ENCODE results near the gene CCDC88C.

Gene CCDC88C

DNA sequence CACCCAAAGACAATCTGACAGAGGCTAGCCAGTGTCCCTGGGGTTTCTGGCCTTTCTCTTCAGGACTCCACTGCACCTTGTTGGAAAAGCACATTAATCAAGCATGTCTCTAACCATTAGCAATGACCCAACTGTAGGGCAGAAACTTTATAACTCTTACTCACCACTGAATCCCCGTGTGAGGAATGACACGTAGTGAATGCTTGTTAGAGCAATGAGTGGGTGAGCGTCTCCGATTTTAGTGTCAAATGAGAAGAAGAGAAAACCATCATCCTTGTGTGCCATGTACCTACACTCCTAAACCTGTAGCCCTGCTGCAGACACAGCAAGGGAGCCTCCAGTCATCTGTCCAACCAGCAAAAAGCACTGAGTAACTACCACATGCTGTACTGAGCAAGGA lies 116.7 kb downstream of the CCDC88C start:
- TF ChIP-seq, protein P1, sequence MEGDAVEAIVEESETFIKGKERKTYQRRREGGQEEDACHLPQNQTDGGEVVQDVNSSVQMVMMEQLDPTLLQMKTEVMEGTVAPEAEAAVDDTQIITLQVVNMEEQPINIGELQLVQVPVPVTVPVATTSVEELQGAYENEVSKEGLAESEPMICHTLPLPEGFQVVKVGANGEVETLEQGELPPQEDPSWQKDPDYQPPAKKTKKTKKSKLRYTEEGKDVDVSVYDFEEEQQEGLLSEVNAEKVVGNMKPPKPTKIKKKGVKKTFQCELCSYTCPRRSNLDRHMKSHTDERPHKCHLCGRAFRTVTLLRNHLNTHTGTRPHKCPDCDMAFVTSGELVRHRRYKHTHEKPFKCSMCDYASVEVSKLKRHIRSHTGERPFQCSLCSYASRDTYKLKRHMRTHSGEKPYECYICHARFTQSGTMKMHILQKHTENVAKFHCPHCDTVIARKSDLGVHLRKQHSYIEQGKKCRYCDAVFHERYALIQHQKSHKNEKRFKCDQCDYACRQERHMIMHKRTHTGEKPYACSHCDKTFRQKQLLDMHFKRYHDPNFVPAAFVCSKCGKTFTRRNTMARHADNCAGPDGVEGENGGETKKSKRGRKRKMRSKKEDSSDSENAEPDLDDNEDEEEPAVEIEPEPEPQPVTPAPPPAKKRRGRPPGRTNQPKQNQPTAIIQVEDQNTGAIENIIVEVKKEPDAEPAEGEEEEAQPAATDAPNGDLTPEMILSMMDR (IDR thresholded peaks at IDR 0.05; ENCODE audit: low read depth, low read length, missing control alignments) = no peak
- no peak overlapping the region for H3K4me3 ChIP-seq (ENCODE audit: low read depth, low read length)
- DNase-seq (ENCODE audit: low read depth) = no peak

DNA sequence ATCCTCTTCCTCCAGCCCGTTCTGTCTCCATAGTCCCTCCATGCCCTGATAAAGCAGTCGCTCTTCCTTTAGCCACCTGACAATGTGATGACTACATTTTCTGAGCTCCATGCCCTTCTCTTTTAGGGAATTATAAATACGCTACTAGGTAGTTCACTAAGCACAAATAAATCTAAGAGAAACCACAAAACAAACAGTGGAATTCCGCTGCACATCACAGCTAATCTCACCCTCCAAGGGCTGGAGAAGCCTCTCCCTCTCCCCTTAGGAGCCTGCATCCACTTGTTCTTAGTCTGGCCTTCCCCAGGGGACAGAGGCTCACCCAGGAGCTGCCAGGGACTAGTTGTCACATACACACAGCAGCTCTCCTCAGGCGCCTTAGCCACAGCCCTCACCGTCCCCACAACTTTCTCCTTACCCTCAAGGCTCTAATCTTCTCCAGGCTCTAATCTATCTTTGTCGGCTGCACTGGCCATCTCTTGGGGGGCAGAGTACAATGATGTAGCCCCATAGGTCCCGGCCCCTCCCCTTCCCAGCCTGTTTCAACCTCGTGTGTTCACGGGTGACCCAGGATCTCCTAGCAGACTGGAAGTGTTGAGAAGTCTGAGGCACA lies 117.2 kb downstream of the CCDC88C start:
- no peak for DNase-seq (ENCODE audit: low read depth)
- TF ChIP-seq, protein P1 (IDR thresholded peaks at IDR 0.05; ENCODE audit: low read depth, low read length, missing control alignments) = no peak
- H3K4me3 ChIP-seq (ENCODE audit: low read depth, low read length) = no peak overlapping the region

DNA sequence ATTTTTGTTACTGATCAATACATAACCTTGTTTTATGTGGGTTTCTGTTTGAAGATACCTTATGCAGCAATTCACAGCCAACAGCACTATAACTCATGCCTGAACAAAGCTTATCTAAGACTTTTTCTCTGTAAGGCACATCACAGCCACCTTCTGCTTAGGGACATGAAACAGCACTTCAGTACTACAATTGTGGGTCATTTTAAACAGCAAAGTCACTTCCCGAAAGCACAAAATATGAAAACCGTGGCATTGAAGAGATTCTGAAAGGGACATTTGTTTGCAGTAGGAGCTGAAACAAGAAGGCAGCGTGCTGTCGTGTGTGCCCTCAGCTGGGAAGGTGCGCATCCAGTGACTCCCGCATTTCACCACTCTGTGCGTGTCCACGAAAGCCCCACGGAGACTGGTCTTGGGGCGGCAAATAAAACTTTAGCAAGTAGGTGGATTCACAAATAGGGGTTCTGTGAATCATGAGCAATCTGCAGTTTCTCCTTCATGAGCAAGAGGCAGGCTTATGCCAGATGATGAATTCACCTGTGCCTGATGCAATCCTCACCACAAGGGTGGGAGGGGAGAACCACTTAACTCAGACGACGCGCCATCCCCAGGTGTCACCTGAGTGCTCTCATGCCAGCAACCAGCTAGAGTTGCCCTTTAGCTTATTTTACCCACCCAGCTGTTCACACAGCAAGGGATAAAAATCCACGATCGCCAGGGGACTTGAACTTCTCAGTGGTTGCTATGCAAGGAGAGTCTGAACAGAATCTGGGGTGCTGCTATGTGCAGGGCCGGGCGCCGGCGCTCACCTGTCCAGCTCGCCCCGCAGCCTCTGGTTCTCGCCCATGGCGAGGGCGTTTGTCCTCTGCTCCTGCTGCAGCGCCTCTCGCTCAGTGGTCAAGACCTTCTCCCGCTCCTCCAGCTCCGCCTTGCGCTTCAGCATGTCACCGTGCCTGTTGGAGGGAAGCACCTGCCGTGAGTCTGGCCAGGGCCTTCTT lies 118.2 kb downstream of the CCDC88C start:
- TF ChIP-seq, protein P1 (IDR thresholded peaks at IDR 0.05; ENCODE audit: low read depth, low read length, missing control alignments) = no peak
- no peak for DNase-seq (ENCODE audit: low read depth)

DNA sequence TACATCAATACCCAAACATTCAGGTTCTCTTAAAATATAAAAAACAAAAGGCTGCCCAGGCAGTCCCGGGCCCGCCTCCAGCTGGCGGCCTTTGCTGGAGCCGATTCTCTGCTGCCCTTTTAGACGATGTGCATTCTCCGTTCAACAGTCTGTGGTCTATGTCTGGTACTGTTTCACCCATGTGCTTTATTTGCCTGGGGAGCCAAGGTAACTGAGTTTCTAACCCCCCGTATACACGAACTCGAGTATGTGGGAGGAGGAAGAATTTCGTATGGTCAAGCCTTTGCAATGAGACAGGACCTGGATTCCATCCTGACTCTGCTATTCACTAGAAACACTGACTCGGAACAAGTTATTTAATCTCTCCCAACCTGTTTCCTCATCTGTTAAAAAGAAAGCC lies 119.0 kb downstream of the CCDC88C start:
- TF ChIP-seq, protein P1 (IDR thresholded peaks at IDR 0.05; ENCODE audit: low read depth, low read length, missing control alignments) = no peak
- no peak overlapping the region for H3K4me3 ChIP-seq (ENCODE audit: low read depth, low read length)
- DNase-seq (ENCODE audit: low read depth) = no peak

More for the DNA sequence above, 118.2 kb downstream of the CCDC88C start:
- no peak overlapping the region for H3K4me3 ChIP-seq (ENCODE audit: low read depth, low read length)

DNA sequence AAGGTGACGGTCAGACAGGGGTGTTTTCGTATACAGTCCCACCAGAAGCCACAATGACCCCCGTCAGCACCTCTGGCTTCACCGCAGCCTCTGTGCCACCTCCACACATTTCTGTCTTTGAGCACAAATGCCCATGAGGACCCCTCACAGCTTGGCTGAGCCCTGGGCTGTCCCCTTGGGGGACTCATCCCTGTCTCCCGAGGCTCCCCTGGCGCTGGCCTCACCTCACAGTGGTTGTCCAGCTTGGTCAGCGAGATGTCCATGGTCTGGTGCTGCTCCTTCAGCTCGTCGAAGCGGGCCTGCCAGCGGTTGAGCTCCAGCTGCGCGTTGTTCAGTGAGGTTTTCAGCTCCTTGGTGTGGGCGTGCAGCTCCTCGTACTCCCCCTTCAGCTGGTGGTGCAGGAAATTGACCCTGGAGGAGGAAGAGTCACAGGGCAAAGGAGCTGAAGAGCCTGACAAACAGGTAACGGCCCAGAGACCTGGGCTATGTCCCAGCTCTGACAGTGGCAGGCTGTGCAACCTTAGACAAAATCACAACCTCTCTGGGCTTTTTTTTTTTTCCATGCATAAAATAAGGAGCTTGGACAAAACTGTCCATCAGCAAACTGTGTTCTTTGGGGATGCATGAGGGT lies 120.4 kb downstream of the CCDC88C start:
- TF ChIP-seq, protein P1 (IDR thresholded peaks at IDR 0.05; ENCODE audit: low read depth, low read length, missing control alignments) = no peak
- H3K4me3 ChIP-seq (ENCODE audit: low read depth, low read length) = no peak overlapping the region
- DNase-seq (ENCODE audit: low read depth) = no peak

DNA sequence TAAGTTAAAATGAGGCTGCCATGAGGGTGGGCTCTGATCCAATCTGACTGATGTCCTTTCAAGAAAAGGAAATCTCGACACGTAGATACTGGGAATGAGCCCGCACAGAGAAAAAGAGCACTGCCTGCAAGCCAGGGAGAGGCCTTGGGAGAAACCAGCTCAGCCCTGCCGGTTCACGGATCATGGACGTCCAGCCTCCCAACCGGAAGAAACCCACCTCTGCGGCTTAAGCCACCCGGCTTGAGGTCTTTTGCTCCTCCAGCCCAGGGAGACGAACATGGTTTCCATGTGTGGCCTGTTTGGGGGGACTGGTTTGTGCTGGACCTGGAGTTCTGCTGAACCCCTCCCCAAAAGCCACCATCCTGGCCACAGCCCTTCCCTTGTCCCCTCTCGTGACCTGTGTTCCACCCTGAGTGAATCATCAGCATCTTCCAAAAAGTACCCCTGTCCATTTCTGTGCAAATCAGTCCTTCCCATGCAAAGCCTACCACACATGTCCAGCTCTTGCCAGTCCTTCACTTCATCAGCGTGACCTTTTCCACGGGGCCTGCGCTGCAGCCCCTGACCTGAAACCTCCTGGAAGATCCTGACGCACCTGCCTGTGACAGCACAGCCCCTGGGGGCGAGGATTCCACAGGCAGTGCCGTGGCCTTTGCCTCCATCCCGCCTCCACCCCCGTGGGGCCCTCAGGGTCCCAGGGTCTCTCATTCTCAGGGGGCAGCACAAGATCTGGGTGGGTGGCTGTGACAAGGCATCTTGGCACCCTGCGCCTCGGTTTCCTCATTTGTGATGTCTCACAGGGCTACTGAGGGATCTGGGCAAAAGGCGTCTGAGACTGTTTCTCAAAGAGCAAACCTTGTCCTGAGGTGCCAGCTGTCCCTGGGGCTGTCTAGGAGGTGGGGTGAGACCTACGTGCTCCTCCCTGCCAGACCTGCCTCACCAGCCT lies 121.5 kb downstream of the CCDC88C start:
- no peak overlapping the region for H3K4me3 ChIP-seq (ENCODE audit: low read depth, low read length)
- TF ChIP-seq, protein P1 (IDR thresholded peaks at IDR 0.05; ENCODE audit: low read depth, low read length, missing control alignments) = no peak
- no peak for DNase-seq (ENCODE audit: low read depth)
